Ishikawa (cell line): ENCODE measurements around the gene LRRC2.

Experiments
- CEBPB ChIP-seq: IDR thresholded peaks from 2 replicates; pipeline ENCODE4 v1.6.1; 2012
- CREB1 ChIP-seq: IDR thresholded peaks from 2 replicates; pipeline ENCODE4 v1.6.1; 2012; ENCODE audit warnings: low read depth
- EGR1 ChIP-seq: IDR thresholded peaks from 2 replicates; pipeline ENCODE4 v1.6.1; 2012
- EP300 ChIP-seq: IDR thresholded peaks from 2 replicates; pipeline ENCODE4 v1.6.1; 2012; ENCODE audit warnings: borderline replicate concordance
- FOXM1 ChIP-seq: IDR thresholded peaks from 2 replicates; pipeline ENCODE4 v1.6.1; 2012; ENCODE audit warnings: low read depth, borderline replicate concordance
- MAX ChIP-seq: IDR thresholded peaks from 2 replicates; pipeline ENCODE4 v1.6.1; 2012
- NFIC ChIP-seq: IDR thresholded peaks from 2 replicates; pipeline ENCODE4 v1.6.1; 2012
- RAD21 ChIP-seq: IDR thresholded peaks from 2 replicates; pipeline ENCODE4 v1.6.1; 2012; ENCODE audit warnings: low read depth
- REST ChIP-seq: IDR thresholded peaks from 2 replicates; pipeline ENCODE4 v1.6.1; 2012; ENCODE audit warnings: low read depth, mild to moderate bottlenecking
- TAF1 ChIP-seq: IDR thresholded peaks from 2 replicates; pipeline ENCODE4 v1.6.1; 2012; ENCODE audit warnings: low read depth, mild to moderate bottlenecking
- TCF12 ChIP-seq: IDR thresholded peaks from 2 replicates; pipeline ENCODE4 v1.6.1; 2012; ENCODE audit warnings: low read depth
- TEAD4 ChIP-seq: IDR thresholded peaks from 2 replicates; pipeline ENCODE4 v1.6.1; 2012
- USF1 ChIP-seq: IDR thresholded peaks from 2 replicates; pipeline ENCODE4 v1.6.1; 2012
- YY1 ChIP-seq: IDR thresholded peaks from 2 replicates; pipeline ENCODE4 v1.6.1; 2012; ENCODE audit warnings: low read depth
- ZBTB7A ChIP-seq: IDR thresholded peaks from 2 replicates; pipeline ENCODE4 v1.6.1; 2012; ENCODE audit warnings: low read depth

Gene LRRC2

GRCh38 chr3:46479021-46479420 lies 87.1 kb downstream of the LRRC2 start:
- TF ChIP-seq EP300 (no peak), MAX (no peak), FOXM1 (no peak), YY1 (no peak), TAF1 (no peak), EGR1 (no peak), CREB1 (no peak), TEAD4 (no peak), TCF12 (no peak), CEBPB (no peak)

GRCh38 chr3:46478341-46478740 lies 87.8 kb downstream of the LRRC2 start:
- TF ChIP-seq RAD21 (no peak), FOXM1 (no peak), EP300 (no peak), TCF12 (no peak), NFIC (no peak), TEAD4 (no peak), CREB1 (no peak), MAX (no peak), EGR1 (no peak), TAF1 (no peak), CEBPB (no peak), USF1 (no peak), ZBTB7A (no peak), YY1 (no peak), REST (no peak)

- TF ChIP-seq MAX (no peak), FOXM1 (no peak), CEBPB (no peak), CREB1 (no peak), RAD21 (no peak), USF1 (no peak), TEAD4 (no peak), EP300 (no peak), YY1 (no peak), ZBTB7A (no peak), TAF1 (no peak), TCF12 (no peak), REST (no peak), EGR1 (no peak), NFIC (no peak)
Measured at GRCh38 chr3:46477756-46478155, 88.3 kb downstream of the LRRC2 start.

- no peak for TF ChIP-seq ZBTB7A
- TF ChIP-seq TCF12, result no peak
- TF ChIP-seq EP300, result no peak
- TF ChIP-seq TEAD4, result no peak
- no peak for TF ChIP-seq CEBPB
- TF ChIP-seq USF1, result no peak
- no peak for TF ChIP-seq MAX
- no peak for TF ChIP-seq FOXM1
- TF ChIP-seq RAD21, result no peak
- no peak for TF ChIP-seq YY1
- TF ChIP-seq CREB1, result no peak
- TF ChIP-seq EGR1, result no peak
- TF ChIP-seq TAF1, result no peak
- no peak for TF ChIP-seq NFIC
- no peak for TF ChIP-seq REST
Measured at GRCh38 chr3:46477145-46477544, 89.0 kb downstream of the LRRC2 start.
